HG03108 (cell line): ENCODE results near the gene CST3.
"Not testable (repeated sequence)": the region's sequence is repeated elsewhere in the genome, so short reads cannot be mapped to it uniquely, and the experiment has no call there.

Experiments used
- ATAC-seq: cut with Tn5 transposase; IDR thresholded peaks from one replicate; pipeline ENCODE4 v1.9.1; 2021; ENCODE audit warnings: moderate library complexity; ENCODE audit not compliant: unreplicated experiment

Gene CST3, protein sequence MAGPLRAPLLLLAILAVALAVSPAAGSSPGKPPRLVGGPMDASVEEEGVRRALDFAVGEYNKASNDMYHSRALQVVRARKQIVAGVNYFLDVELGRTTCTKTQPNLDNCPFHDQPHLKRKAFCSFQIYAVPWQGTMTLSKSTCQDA

DNA sequence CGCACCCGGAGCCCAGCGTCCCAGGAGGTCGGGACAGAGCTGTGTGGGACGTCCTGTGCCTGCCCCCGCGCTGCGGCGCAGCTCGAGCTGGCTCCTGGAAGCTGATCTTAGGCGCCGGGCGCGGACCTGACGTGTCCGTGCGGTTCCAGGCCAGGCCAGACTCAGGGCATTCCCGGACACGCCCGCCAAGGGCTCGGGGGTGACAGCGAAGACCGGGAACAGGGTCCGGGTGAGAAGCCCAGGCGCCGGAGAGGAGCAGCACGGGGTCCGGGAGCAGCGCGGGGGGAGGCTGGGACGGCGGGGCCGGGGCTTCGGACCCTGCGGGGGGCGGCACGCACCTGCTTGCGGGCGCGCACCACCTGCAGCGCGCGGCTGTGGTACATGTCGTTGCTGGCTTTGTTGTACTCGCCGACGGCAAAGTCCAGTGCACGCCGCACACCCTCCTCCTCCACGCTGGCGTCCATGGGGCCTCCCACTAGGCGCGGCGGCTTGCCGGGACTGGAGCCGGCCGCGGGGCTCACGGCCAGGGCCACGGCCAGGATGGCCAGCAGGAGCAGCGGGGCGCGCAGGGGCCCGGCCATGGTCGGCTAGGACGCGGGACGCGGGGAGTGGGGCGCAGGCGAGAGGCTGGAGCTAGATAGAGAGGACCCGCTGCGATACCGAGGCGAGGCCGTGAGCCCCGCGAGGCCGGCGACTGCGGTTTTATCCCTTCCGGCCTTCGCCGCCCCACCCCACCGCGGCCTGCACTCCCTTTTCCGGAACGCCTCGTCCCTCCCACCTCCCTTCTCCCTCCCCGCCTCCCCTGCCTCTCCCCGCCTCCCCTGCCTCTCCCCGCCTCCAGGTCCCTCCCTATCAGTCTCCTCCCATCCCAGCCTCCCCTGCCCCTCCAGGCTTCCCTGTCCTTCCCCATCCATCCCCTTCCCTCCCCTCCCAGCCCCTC lies at the start of gene CST3:
Gene CST3 (minus strand): TSS at position 674 of the 940 bp plus-strand sequence. CDS start 93 bp downstream, at position 581.
- ATAC-seq = peak; percentile 50

DNA sequence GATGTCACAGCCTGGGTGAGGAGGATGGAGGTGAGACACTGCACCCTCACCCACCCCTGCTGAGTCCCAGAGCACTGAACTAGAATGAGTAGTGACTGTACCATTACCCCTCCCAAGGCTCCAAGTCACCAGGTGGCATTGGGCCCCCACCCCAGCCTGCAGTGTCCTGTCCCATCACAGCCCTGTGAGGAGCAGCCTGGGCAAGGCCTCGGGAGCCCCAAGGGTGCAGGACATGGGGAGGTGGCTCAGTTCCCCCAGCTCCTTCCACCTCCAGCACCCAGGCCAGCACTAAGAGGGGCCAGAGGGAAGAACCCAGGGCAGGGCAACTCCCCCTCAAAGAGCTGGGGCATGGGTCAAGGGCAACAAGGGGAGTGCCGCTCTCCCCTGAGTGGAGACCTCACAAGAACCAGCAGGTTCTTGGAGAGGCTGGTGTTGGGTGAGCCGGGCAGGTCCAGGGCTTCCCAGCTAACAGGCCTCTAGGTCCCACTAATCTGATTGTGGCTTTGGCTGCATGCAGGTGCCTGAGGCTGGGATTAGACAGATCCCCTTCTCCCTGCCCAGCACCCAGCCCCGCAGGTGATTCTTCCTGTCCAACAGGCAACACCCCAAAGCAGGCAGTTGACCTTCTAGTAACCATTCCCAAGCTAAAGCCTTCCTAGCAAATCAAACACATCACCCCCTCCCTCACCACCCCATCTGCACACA lies 48.4 kb upstream of the CST3 start:
- no peak for ATAC-seq

DNA sequence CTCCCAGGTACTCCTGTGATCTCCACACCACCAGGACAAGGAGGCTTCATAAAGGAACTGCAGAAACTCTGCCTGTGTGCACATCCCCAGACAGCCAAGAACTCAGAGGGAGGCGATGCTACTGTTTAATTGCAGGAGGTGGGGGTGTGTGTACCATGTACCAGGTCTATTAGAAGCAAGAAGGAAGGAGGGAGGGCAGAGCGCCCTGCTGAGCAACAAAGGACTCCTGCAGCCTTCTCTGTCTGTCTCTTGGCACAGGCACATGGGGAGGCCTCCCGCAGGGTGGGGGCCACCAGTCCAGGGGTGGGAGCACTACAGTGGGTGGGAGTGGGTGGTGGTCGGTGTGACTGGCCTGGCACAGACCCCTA lies 47.8 kb upstream of the CST3 start:
- ATAC-seq = not testable (repeated sequence)

DNA sequence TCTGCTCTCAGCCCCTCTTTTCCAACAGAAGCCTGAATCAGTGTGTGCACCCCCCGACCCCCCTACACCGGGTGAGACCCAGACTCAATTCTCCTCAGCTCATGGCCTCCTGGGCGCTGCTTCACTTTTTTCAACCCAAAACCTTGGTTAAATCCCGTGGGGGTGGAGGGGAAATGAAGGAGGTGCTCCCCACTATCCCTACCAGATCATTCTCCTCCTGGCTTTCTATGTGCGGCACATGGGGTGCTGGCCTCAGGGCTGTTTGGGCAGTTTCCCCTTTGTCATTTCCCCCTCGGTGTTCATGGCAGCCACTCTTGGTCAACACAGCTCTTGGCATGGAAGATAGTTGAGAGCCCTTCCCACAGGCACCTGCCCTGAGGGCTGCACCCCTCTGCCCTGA lies 46.5 kb upstream of the CST3 start:
- no peak for ATAC-seq

DNA sequence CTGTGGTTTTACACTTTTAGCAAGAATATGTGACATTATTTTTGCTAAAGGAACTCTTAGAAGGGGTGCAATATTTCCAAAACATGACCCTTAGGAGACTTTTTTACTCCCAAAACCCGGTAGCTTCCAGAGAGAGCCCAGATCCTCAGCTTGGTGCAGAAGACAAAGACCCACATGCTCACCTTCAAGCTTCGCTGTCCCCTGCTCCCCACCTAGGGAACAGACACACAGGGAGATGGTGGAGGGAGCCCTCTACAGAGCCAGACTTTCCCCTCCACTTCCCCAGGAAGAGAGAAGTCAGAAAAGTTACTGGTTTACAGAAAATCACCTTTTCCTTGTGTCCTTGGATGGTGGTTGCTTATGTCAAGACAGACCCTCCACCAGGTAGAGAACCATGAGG lies 46.1 kb upstream of the CST3 start:
- ATAC-seq = no peak

DNA sequence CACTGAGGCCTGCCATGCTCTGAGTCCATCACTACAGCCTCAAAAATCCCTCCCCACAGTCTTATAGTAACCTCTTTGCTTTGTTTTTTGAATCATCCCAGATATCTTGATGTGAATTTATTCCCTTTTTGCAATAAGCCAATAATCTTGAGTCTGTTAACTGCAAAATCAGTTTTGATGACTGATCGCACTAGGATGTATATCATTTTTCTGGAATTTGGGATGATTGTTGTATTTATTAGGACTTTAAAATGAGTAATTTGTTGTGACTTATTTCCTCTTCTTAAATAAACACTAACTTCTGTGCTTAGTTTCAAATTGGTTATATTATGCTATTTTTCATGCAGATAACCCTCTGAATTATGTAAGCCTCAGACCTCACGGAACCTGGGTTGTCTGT lies 45.5 kb upstream of the CST3 start:
- ATAC-seq = no peak

DNA sequence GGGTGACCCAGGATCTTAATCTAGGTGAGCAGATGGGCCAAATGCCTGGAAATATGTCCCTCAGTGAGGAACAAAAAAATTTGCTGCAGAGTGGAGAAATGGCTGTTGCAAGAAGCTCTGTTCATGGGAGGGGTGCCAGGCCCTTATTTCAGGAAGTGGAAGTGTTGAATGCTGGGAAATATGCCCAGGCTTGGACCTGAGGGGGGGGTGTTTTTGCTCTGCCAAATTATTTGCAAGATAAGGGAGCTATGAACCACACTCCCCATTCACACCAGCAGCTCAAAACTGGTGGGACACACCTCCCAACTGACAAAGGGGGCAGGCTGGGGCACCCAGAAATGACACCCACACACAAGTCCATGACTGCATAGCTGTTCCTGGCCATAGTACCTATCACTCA lies 42.4 kb upstream of the CST3 start:
- no peak for ATAC-seq

DNA sequence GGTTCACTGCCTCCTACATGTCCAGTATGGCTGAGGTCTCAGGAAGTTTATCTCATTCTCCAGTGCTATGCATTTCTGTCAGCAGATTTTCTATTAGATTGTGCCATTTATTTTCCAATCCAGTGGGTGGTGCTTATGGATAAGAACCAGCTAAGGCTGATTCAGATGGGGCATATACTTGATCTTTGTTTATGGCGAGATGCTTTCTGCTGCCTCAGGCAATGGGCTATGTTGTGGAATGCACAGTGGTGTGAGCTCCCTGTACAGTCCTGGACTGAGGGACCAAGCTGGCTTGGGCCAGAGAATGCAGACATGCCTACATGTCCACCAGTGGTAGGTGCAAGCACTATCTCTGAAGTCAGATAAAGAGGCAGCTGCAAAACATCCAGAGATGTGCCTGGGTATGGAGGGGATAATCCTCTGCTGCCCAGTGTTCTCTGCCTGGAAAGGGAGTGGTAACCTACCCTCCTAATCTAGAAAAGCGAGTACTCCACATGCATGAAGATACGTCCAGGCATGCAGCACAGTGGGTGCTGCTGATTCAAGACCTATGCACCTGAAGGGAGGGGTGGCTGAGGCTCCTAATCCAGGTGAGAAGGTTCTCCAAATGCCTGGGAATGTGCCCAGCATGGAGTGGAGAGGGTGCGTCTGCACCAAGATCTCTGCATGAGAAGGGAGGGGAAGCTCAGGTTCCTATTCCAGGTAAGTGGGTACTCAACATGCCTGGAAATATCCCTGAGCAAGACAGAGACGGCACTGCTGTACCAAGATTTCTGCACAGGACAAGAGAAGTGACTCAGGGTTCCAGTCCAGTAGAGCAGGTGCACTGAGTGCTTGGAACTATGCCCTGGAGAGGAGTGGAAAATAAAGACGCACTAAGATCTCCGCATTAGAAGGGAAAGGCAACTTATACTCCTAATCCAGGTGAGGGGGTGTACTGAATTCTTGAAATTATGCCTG lies 41.7 kb upstream of the CST3 start:
- ATAC-seq = no peak

DNA sequence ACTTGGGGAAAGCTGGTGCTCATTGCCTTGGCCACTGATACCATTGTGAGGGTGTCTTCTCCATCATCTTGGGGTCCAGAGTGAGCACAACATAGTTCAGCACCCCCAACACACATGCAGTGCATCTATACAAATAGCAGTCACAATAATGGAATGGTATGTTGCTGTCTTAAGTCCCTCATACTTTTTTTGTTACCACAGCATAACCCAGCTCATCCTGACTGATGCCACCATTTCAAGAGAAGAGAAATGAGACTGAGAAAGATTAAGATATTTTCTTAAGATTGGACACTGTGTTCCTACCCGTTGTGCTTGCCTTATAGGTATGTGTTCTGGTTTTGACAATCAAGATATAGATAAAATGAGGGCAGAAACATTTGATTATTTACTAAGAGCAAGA lies 35.5 kb upstream of the CST3 start:
- ATAC-seq = no peak

DNA sequence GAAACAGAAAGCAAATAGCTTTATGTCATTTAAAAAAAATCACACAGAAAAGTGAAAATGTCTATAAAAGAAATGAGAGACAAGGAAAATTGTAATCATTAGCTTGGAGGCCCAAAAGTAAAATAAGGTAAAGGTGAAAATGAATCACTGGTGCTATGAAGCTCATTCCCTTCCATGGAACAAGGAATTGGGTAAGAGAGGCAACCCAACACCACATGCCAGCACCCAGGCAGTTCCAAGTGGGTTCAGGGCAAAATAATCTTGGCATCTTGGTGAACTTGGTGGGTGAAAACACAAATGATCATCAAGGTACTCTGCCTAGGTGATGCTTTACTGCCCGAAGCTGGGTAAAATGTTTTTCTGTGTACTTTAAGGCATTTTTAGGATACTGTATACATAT lies 34.4 kb upstream of the CST3 start:
- ATAC-seq = no peak

DNA sequence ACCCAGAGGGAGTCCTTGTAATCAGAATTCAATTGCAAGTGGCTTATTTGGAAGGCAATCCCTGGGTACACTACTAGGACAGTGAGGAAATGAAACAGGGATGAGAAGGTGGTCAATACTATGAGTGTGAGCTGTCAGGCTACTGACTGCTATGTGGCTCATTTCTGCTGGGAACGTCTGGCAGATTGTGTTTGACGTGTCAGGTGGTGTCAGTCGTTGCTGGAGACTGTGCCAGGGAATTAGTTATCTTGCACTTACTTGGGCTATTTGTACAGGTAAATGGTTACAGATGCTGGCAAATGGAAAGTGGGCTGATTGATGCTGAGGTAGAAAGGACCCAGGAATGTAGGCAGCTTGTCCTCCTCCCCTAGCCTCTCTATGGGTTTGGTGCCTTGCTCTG lies 33.7 kb upstream of the CST3 start:
- ATAC-seq = no peak

DNA sequence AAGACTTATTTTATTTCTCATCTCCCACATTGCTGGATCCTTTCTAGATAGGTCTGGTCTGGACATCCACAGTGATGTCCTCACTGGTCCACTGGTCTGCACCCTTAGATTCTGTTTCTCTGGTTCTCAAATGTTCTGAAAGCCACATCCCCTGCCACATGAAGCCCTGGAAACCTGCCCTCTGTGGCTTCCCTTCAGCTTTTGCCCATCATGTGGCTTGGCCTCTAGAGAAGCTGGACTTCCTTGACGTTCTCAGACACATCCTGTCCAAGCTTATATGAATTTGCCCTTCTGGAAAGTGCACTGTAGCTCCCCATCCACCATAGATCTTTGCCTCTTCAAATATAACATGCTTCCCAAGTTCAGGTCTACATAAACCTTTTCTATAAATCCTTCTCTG lies 32.6 kb upstream of the CST3 start:
- no peak for ATAC-seq

DNA sequence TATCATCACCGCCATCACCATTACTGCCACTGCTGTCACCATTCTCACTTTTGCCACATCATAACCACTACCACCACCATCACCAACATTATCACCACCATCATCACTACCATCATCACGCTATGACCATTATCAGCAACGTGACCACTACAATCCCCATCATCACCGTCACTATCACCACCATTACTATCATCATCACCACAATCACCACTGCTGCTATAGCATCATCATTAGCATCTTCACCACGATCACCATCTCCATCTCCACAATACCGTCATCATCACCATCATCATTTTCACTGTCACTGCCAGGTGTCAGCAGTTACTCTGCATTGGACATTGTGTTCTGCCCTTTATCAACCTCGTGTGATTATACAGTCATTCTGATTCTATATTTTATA lies 32.1 kb upstream of the CST3 start:
- ATAC-seq = no peak

DNA sequence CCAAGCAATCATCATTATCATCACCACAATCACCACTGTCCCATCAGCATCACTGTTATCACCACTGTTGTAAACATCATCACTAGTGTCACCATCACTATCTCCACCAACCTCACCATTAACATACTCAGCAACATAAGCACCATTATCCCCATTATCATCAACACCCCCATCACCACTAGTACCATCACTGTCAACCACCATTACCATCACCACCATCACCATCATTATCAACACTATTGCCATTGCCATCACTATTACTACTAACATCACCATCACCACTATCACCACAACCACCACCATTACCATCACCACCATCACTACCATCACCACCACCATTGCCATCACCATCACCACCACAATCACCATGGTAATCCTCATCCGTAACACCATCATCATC lies 31.6 kb upstream of the CST3 start:
- ATAC-seq = no peak

DNA sequence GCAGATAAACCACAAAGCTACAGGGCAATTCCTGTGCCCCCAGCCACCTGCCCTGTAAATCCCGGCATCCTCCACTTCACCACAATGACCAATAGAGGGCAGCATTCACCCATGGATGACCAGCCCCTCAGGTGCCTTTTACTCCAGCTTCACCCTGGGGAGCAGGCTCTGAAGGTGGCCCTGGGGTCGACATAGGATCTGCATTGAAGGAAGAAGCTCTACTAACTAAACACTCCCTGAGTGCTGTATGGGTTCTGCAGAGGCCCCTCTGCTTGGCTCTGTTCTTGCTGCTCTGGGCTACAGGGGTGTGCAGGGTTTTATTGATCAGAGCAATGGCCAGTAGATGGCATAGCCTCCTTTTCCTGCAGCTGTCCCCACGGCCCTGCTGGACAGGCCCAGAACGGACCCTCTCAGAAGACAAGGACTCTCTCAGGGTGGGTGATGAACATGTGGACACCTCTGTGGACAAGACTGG lies 30.8 kb upstream of the CST3 start:
- peak; percentile 70 for ATAC-seq

DNA sequence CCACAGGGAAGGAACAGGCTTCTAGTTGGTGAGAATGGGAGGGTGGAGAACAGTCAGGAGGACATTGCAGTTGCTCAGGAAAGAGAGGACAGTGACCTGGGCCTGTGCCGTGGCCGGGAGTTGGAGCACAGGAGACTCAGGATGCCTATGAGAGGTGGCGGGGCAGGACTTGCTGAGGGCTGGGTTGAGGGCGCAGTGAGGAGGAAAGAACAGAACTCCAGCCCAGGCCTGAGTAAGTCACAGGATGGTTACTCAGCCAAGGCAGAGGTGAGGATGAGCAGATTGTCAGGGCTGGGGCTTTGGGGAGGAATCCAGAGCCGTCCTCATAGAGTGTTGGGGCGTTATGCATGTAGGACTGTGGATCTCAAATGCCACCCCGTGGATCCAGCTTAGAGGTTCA lies 29.9 kb upstream of the CST3 start:
- ATAC-seq = no peak

DNA sequence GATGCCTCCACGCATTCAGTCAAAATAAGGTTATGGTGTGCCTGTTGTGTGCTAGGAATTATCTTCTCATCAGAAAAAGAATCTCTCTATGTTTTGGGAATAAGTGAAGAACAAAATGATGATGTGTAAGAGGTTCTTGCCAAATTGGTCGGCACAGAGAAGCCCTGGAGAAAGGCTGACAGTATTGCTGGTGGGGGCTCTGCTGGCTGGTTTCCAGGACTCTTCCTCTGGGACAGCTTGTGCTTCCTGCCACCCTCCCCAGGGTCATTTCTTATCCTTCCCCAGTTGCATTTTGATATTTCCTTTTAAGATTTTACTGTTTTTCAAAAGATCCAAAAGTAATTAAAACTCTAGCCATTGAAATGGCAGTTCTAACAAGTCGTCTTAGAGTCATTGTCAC lies 28.9 kb upstream of the CST3 start:
- no peak for ATAC-seq

DNA sequence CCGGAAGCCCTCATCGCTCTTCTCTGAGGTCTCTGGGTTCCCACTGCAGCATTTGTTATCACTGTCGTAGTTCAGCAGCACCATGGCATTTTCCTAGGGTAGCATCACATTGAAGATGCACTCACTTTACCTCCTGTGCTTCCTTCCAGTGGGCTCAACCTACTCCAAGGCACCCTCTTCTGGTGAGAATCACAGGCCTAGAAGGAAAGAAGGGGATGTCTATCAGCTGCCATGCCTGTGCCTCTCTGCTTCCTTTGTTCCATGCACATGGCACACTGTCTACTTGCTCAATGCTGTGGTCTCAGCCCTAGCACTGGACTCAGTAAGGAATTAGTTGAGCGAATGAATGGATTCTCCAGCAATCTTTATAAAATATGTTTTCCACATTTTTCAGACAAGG lies 28.4 kb upstream of the CST3 start:
- no peak for ATAC-seq

DNA sequence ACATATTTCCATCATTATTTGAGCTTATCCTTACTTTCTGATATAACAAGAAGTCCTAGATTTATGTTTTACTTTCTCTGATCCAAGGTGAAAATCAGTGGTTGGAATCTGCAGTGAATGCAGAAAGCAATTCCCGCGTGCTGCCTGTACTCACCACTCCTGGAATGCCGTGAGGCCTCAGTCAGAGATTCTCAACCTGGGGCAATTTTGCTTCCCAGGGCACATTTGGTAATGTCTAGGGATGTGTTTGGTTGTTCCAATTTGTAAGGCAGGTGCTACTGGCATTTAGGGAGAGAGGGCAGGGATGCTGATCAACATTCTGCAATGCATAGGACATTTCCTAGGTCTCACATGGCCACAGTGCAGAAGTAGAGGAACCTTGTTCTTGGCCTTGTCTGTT lies 27.2 kb upstream of the CST3 start:
- ATAC-seq = no peak

DNA sequence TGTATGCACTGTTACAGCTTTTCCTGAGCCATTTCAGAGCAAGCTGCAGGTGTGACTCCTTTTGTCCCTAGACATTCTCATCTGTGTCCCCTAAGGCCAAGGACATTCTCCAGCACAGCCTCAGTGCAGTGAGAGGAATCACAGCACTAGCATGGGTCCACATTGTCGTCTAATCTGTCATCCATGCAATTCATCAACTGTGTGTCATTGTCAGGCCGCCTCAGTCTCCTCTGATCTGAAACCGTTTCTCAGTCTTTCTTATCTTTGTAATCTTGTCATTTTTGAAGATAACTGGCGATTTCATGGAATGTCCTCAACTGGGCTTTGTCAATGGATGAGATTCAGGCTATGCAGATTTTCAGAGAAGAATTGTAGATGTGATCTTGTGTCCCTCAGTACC lies 26.3 kb upstream of the CST3 start:
- not testable (repeated sequence) for ATAC-seq

DNA sequence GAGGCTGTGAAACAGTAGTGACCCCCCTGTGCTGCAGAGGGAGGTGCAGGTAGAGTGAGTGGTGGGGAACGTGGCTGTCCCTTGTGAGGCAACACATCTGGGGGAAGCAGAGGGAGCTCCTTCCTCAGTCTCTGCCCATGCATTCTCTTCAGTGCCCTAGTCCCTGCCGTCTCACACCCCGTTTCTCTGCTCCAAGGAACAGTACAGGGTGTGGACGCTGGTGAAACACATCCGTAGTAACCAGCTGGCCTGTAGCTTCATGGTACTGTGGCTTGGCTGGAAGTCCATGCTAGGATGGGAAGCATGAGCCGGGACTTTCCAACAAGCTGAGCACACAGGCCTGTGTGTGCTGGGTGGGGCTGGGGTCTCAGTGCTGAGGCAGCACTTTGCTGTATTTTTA lies 25.4 kb upstream of the CST3 start:
- no peak for ATAC-seq
